DOHH2 (cell line): ENCODE results near the gene BRD3OS.

ENCODE experiments used
- H3F3A ChIP-seq: fragments of 200-600 bp; sonication (generic), shearing (Covaris generic); 2 replicates; pipeline ENCODE4 v1.6.0; 2016; ENCODE audit warnings: antibody characterized with exemption, mild to moderate bottlenecking; ENCODE audit not compliant: control insufficient read depth, insufficient read depth
- H3K27ac ChIP-seq: fragments of 200-600 bp; sonication (generic); 2 replicates; pipeline ENCODE4 v1.5.1; 2014; ENCODE audit warnings: low read depth, mild to moderate bottlenecking, low read length, moderate library complexity
- H3K27me3 ChIP-seq: fragments of 200-600 bp; sonication (generic); 2 replicates; pipeline ENCODE4 v1.6.1; 2014; ENCODE audit warnings: mild to moderate bottlenecking, low read length, mixed read lengths; ENCODE audit not compliant: control insufficient read depth
- H3K36me3 ChIP-seq: fragments of 200-600 bp; sonication (generic); 2 replicates; pipeline ENCODE4 v1.6.1; 2014; ENCODE audit warnings: mild to moderate bottlenecking, low read length, moderate library complexity, mixed read lengths; ENCODE audit not compliant: control insufficient read depth
- H3K4me1 ChIP-seq: fragments of 200-600 bp; sonication (generic); 2 replicates; pipeline ENCODE4 v1.6.1; 2014; ENCODE audit warnings: mild to moderate bottlenecking, low read length, mixed read lengths; ENCODE audit not compliant: control insufficient read depth
- H3K4me2 ChIP-seq: fragments of 200-600 bp; sonication (generic); 2 replicates; pipeline ENCODE4 v1.6.0; 2014; ENCODE audit warnings: mild to moderate bottlenecking, low read length, moderate library complexity
- H3K4me3 ChIP-seq: fragments of 200-600 bp; sonication (generic); 2 replicates; pipeline ENCODE4 v1.5.1; 2014; ENCODE audit warnings: mild to moderate bottlenecking, low read length, mixed read lengths
- H3K79me2 ChIP-seq: fragments of 200-600 bp; sonication (generic); 2 replicates; pipeline ENCODE4 v1.6.1; 2014; ENCODE audit warnings: mild to moderate bottlenecking, low read length, mixed read lengths; ENCODE audit not compliant: control insufficient read depth
- H3K9me2 ChIP-seq: fragments of 200-600 bp; sonication (generic); replicated peaks from 2 replicates; pipeline ENCODE4 v1.6.1; 2014; ENCODE audit warnings: mild to moderate bottlenecking, low read length, mixed read lengths; ENCODE audit not compliant: control insufficient read depth
- H3K9me3 ChIP-seq: fragments of 200-600 bp; sonication (generic); 2 replicates; pipeline ENCODE4 v1.6.1; 2014; ENCODE audit warnings: antibody characterized with exemption, low read length, mixed read lengths; ENCODE audit not compliant: control insufficient read depth, insufficient read depth
- H4K20me1 ChIP-seq: fragments of 200-600 bp; sonication (generic); 2 replicates; pipeline ENCODE4 v1.6.0; 2014; ENCODE audit warnings: low read depth, mild to moderate bottlenecking, antibody characterized with exemption, low read length, moderate library complexity; ENCODE audit not compliant: control insufficient read depth, insufficient read depth
- EZH2phosphoT487 ChIP-seq: fragments of 200-600 bp; sonication (generic); IDR thresholded peaks from 2 replicates; pipeline ENCODE4 v1.6.1; 2017; ENCODE audit warnings: borderline replicate concordance, mild to moderate bottlenecking, antibody characterized with exemption, low read length, moderate library complexity, mixed read lengths
- TF ChIP-seq, protein P1 (sequence below): fragments of 200-600 bp; sonication (generic); IDR thresholded peaks from one replicate; pipeline ENCODE4 v1.5.1; 2014; ENCODE audit warnings: antibody characterized with exemption, mild to moderate bottlenecking, low read depth, low read length; ENCODE audit not compliant: poor library complexity, severe bottlenecking

BRD3OS gene

GRCh38 chr9:133981589-133981957 lies 43.7 kb upstream of the BRD3OS start:
- H3K4me3 ChIP-seq = no peak overlapping the region
- H3K36me3 ChIP-seq = no peaks in the 10 kb centered on the region
- peaks cover 99% of the 10 kb centered on the region for H3K79me2 ChIP-seq
- H3K4me1 ChIP-seq = peaks cover 49% of the 10 kb centered on the region
- peaks cover 28% of the 10 kb centered on the region for H4K20me1 ChIP-seq
- H3K27me3 ChIP-seq = no peaks in the 10 kb centered on the region
- 0 out of 2 replicates have a peak, but pooled peaks cover 3% of the 10 kb centered on the region for H3F3A ChIP-seq
- H3K9me3 ChIP-seq = no peaks in the 10 kb centered on the region
- H3K27ac ChIP-seq = no peak overlapping the region
- H3K9me2 ChIP-seq = no peaks in the 10 kb centered on the region
- no peak overlapping the region for H3K4me2 ChIP-seq
- TF ChIP-seq, protein P1, sequence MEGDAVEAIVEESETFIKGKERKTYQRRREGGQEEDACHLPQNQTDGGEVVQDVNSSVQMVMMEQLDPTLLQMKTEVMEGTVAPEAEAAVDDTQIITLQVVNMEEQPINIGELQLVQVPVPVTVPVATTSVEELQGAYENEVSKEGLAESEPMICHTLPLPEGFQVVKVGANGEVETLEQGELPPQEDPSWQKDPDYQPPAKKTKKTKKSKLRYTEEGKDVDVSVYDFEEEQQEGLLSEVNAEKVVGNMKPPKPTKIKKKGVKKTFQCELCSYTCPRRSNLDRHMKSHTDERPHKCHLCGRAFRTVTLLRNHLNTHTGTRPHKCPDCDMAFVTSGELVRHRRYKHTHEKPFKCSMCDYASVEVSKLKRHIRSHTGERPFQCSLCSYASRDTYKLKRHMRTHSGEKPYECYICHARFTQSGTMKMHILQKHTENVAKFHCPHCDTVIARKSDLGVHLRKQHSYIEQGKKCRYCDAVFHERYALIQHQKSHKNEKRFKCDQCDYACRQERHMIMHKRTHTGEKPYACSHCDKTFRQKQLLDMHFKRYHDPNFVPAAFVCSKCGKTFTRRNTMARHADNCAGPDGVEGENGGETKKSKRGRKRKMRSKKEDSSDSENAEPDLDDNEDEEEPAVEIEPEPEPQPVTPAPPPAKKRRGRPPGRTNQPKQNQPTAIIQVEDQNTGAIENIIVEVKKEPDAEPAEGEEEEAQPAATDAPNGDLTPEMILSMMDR = no peak
- TF ChIP-seq EZH2phosphoT487 = no peak

DNA sequence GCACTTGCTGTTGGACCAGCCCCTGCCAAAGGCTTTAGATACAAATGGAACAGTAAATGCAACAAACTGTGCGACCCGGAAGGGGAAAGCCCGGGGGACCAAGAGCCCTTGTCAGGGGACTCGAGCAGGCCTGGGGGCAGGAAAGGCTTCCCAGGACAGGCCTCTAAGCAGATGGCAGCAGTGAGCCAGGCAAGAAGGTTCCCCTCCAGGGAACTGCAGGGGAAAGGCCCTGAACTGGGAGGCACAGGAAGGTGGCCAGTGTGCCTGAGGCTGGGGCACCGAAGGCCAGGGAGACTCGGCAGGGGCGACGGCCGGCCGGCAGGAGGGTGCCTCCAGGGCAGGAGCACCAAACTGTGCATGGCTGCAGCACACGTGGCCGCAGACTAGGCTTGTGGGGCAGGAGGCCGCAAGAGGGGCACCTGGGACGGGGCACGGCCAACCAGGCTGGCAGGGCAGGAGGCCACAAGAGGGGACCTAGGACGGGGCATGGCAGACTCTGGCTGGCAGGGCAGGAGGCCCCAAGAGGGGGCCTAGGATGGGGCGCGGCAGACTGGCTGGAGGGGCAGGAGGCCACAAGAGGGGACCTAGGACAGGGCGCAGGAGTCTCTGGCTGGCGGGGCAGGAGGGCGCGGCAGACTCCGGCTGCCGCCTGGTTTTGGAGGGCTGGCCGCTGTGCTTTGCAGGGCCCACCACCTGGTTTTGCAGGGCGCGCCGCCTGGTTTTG lies 43.2 kb upstream of the BRD3OS start:
- Histone ChIP-seq H3K4me2 (no peak overlapping the region), H3K4me3 (no peak overlapping the region), H3K9me3 (no peaks in the 10 kb centered on the region), H3F3A (0 out of 2 replicates have a peak, but pooled peaks cover 3% of the 10 kb centered on the region), H3K27ac (no peak overlapping the region), H3K27me3 (no peaks in the 10 kb centered on the region), H4K20me1 (peaks cover 23% of the 10 kb centered on the region), H3K4me1 (peaks cover 49% of the 10 kb centered on the region), H3K36me3 (no peaks in the 10 kb centered on the region), H3K9me2 (no peaks in the 10 kb centered on the region), H3K79me2 (peaks cover 97% of the 10 kb centered on the region)
- TF ChIP-seq, protein P1 = no peak
- no peak for TF ChIP-seq EZH2phosphoT487

GRCh38 chr9:133982971-133983720 lies 42.1 kb upstream of the BRD3OS start:
- H3K27ac ChIP-seq = no peak overlapping the region
- H3F3A ChIP-seq = 0 out of 2 replicates have a peak, but pooled peaks cover 3% of the 10 kb centered on the region
- TF ChIP-seq EZH2phosphoT487 = no peak
- TF ChIP-seq, protein P1 = no peak
- no peaks in the 10 kb centered on the region for H3K9me2 ChIP-seq
- no peaks in the 10 kb centered on the region for H3K9me3 ChIP-seq
- peaks cover 21% of the 10 kb centered on the region for H4K20me1 ChIP-seq
- H3K36me3 ChIP-seq = no peaks in the 10 kb centered on the region
- peaks cover 97% of the 10 kb centered on the region for H3K79me2 ChIP-seq
- H3K4me2 ChIP-seq = no peak overlapping the region
- H3K4me3 ChIP-seq = no peak overlapping the region
- H3K4me1 ChIP-seq = peaks cover 49% of the 10 kb centered on the region
- H3K27me3 ChIP-seq = no peaks in the 10 kb centered on the region
